HCT116 (cell line): ENCODE results near the gene UFSP2. TPM values are rescaled to one million over a fixed set of nuclear protein-coding genes. Genes with fewer than 3 reads are reported as not detected.

Experiments
- ATAC-seq: fragments of 200-7000 bp; cut with Tn5 transposase; 2 replicates; pipeline ENCODE4 v1.9.1; 2020; ENCODE audit warnings: mild to moderate bottlenecking, moderate library complexity
- BruUV-seq: library from RNA; stranded (reverse); fragments of 400-500 nt; replicated peaks from 2 replicates; lab custom pipeline; 2021; lab: Mats Ljungman, UMichigan
- CTCF ChIA-PET: fragments of 300-600 bp; sonication (Branson Sonifier 250); formaldehyde crosslinking; loops from one replicate; lab custom pipeline; 2021; ENCODE audit warnings: antibody characterized with exemption; lab: Charles Lee
- POLR2A ChIA-PET: fragments of 300-600, 350-600 bp; sonication (Branson Sonifier 250); formaldehyde crosslinking; loops from one replicate; lab custom pipeline; 2021; ENCODE audit warnings: antibody characterized with exemption; lab: Charles Lee
- RAD21 ChIA-PET, 2 experiments: fragments of 300-600 bp; sonication (Branson Sonifier 250); formaldehyde crosslinking; loops; one replicate each; lab custom pipeline; 2023; ENCODE audit warnings: low total read pairs in 2 of 2; ENCODE audit not compliant: uncharacterized antibody in 2 of 2, unreplicated experiment in 2 of 2, low non-redundant PET in 1 of 2; lab: Charles Lee
- DNase-seq: peaks from one replicate; pipeline ENCODE4 v3.0.0-alpha.2; 2010; ENCODE audit warnings: low read depth, low spot score
- H2AFZ ChIP-seq: fragments of 200-600 bp; shearing (Covaris generic), sonication (generic); 2 replicates; pipeline ENCODE4 v1.6.1; 2017; ENCODE audit warnings: low read depth, mixed run types, mixed read lengths, antibody characterized with exemption, low read length; ENCODE audit not compliant: poor library complexity, severe bottlenecking
- H3K27ac ChIP-seq: 2 replicates; pipeline ENCODE4 v1.5.1; 2012; ENCODE audit warnings: low read depth, low read length
- H3K27me3 ChIP-seq: fragments of 200-600 bp; sonication (generic); 2 replicates; pipeline ENCODE4 v1.6.1; 2016; ENCODE audit warnings: mixed run types, low read length, mixed read lengths; ENCODE audit not compliant: insufficient read depth
- H3K36me3 ChIP-seq, 2 experiments: fragments of 200-500 bp in 1 of 2; fragments of 200-600 bp in 1 of 2; sonication (Bioruptor generic) in 1 of 2; sonication (generic) in 1 of 2; 2 replicates each; pipeline versions ENCODE4 v1.5.1 to v1.6.1; 2014 to 2016; ENCODE audit warnings: low read length in 2 of 2, inconsistent platforms in 1 of 2, mixed read lengths in 1 of 2, mixed run types in 1 of 2; ENCODE audit not compliant: insufficient read depth in 2 of 2, control insufficient read depth in 1 of 2
- H3K4me1 ChIP-seq, 2 experiments: fragments of 200-600 bp in 1 of 2; sonication (generic) in 1 of 2; 2 replicates each; pipeline versions ENCODE4 v1.5.1 to v1.6.1; 2012 to 2017; ENCODE audit warnings: low read length in 2 of 2, inconsistent platforms in 1 of 2, mild to moderate bottlenecking in 1 of 2, mixed read lengths in 1 of 2, mixed run types in 1 of 2, moderate library complexity in 1 of 2; ENCODE audit not compliant: insufficient read depth in 2 of 2, control insufficient read depth in 1 of 2
- H3K4me2 ChIP-seq: fragments of 200-600 bp; sonication (generic); 2 replicates; pipeline ENCODE4 v1.6.1; 2017; ENCODE audit warnings: mixed run types, low read length, mixed read lengths
- H3K4me3 ChIP-seq, 2 experiments: fragments of 200-600 bp in 1 of 2; sonication (generic) in 1 of 2; replicated peaks in 1 of 2; 2 replicates each; pipeline ENCODE4 v1.5.1; 2011 to 2016; ENCODE audit warnings: low read length in 2 of 2, control low read depth in 1 of 2, low read depth in 1 of 2, mild to moderate bottlenecking in 1 of 2, mixed read lengths in 1 of 2, mixed run types in 1 of 2
- H3K79me2 ChIP-seq: fragments of 200-600 bp; sonication (generic); 2 replicates; pipeline ENCODE4 v1.6.1; 2017; ENCODE audit warnings: mild to moderate bottlenecking, mixed run types, low read length, moderate library complexity, mixed read lengths; ENCODE audit not compliant: insufficient read depth
- H3K9ac ChIP-seq: fragments of 200-600 bp; sonication (generic); 2 replicates; pipeline ENCODE4 v1.6.1; 2016; ENCODE audit warnings: low read length, mixed read lengths
- H3K9me2 ChIP-seq: fragments of 200-600 bp; sonication (generic), shearing (Covaris generic); 2 replicates; pipeline ENCODE4 v1.6.1; 2017; ENCODE audit warnings: mixed run types, mild to moderate bottlenecking, moderate library complexity; ENCODE audit not compliant: insufficient read depth
- H3K9me3 ChIP-seq, 2 experiments: fragments of 200-500 bp in 1 of 2; fragments of 200-600 bp in 1 of 2; sonication (Bioruptor generic) in 1 of 2; sonication (generic) in 1 of 2; 2 replicates each; pipeline ENCODE4 v1.6.1; 2014 to 2017; ENCODE audit warnings: low read length in 2 of 2, mixed read lengths in 2 of 2, inconsistent platforms in 1 of 2, low read depth in 1 of 2, mild to moderate bottlenecking in 1 of 2, mixed run types in 1 of 2, moderate library complexity in 1 of 2; ENCODE audit not compliant: control insufficient read depth in 1 of 2, insufficient read depth in 1 of 2
- H4K20me1 ChIP-seq: fragments of 200-600 bp; sonication (generic), shearing (Covaris generic); 2 replicates; pipeline ENCODE4 v1.6.1; 2017; ENCODE audit warnings: mixed run types, mild to moderate bottlenecking, moderate library complexity; ENCODE audit not compliant: insufficient read depth
- CBX3 ChIP-seq: IDR thresholded peaks from 2 replicates; pipeline ENCODE4 v1.6.1; 2012; ENCODE audit warnings: low read depth
- CEBPB ChIP-seq: IDR thresholded peaks from 2 replicates; pipeline ENCODE4 v1.6.1; 2012; ENCODE audit warnings: low read depth
- EGR1 ChIP-seq: IDR thresholded peaks from 2 replicates; pipeline ENCODE4 v1.6.1; 2012; ENCODE audit warnings: low read depth
- EZH2 ChIP-seq: fragments of 200-600 bp; sonication (generic); IDR thresholded peaks from 2 replicates; pipeline ENCODE4 v1.6.1; 2017; ENCODE audit warnings: antibody characterized with exemption, mixed run types
- EZH2phosphoT487 ChIP-seq: fragments of 200-600 bp; IDR thresholded peaks from 2 replicates; pipeline ENCODE4 v1.6.1; 2018; ENCODE audit warnings: antibody characterized with exemption, borderline replicate concordance
- FOSL1 ChIP-seq: IDR thresholded peaks from 2 replicates; pipeline ENCODE4 v1.6.1; 2012; ENCODE audit warnings: low read depth
- JUND ChIP-seq: IDR thresholded peaks from 2 replicates; pipeline ENCODE4 v1.6.1; 2012
- POLR2A ChIP-seq: IDR thresholded peaks from 2 replicates; pipeline ENCODE4 v1.7.0; 2011; ENCODE audit warnings: borderline replicate concordance; ENCODE audit not compliant: insufficient read depth, insufficient read length; ENCODE audit errors: extremely low read depth
- POLR2AphosphoS5 ChIP-seq: IDR thresholded peaks from 2 replicates; pipeline ENCODE4 v1.6.1; 2011; ENCODE audit warnings: mild to moderate bottlenecking, low read depth, low read length, moderate library complexity
- RAD21 ChIP-seq: IDR thresholded peaks from 2 replicates; pipeline ENCODE4 v1.6.1; 2012; ENCODE audit warnings: low read depth, mild to moderate bottlenecking
- REST ChIP-seq: IDR thresholded peaks from 2 replicates; pipeline ENCODE4 v1.6.1; 2012; ENCODE audit warnings: low read depth
- SIN3A ChIP-seq: IDR thresholded peaks from 2 replicates; pipeline ENCODE4 v1.6.1; 2012; ENCODE audit warnings: low read depth
- SRF ChIP-seq: IDR thresholded peaks from 2 replicates; pipeline ENCODE4 v1.6.1; 2012; ENCODE audit warnings: low read depth
- TCF7L2 ChIP-seq: IDR thresholded peaks from 2 replicates; pipeline ENCODE4 v1.7.0; 2011; ENCODE audit warnings: borderline replicate concordance, inconsistent platforms; ENCODE audit not compliant: insufficient read depth, insufficient read length; ENCODE audit errors: extremely low read depth
- ZFX ChIP-seq: fragments of 450-650 bp; IDR thresholded peaks from 2 replicates; pipeline ENCODE4 v1.6.1; 2017
- ZNF274 ChIP-seq: fragments of 200-500 bp; sonication (Bioruptor generic); IDR thresholded peaks from 2 replicates; pipeline ENCODE4 v1.6.1; 2014; ENCODE audit warnings: mild to moderate bottlenecking, low read depth, low read length, inconsistent platforms
- intact Hi-C: fragments of 100-400 bp; cut with micrococcal nuclease; formaldehyde crosslinking; loops from 2 replicates; pipeline ENCODE4 v1.10.0; 2022
- total RNA-seq: library from RNA; stranded (reverse); gene quantifications from one replicate; pipeline ENCODE4 v1.2.1, GENCODE V29; 2021; ENCODE audit not compliant: unreplicated experiment
- TF ChIP-seq, protein P1 (sequence below): IDR thresholded peaks from 2 replicates; pipeline ENCODE4 v1.6.1; 2012
- TF ChIP-seq, protein P2 (sequence below), 3 experiments: fragments of 200-600 bp in 1 of 3; sonication (generic) in 1 of 3; IDR thresholded peaks in 2 of 3; conservative IDR thresholded peaks in 1 of 3; 2 replicates each; pipeline ENCODE4 v1.5.1; 2012 to 2017; ENCODE audit warnings: low read depth in 2 of 3, low read length in 2 of 3, antibody characterized with exemption in 1 of 3, borderline replicate concordance in 1 of 3, control low read depth in 1 of 3, mild to moderate bottlenecking in 1 of 3, mixed read lengths in 1 of 3, mixed run types in 1 of 3, moderate library complexity in 1 of 3; ENCODE audit not compliant: insufficient read depth in 1 of 3
- TF ChIP-seq, protein P3 (sequence below): IDR thresholded peaks from 2 replicates; pipeline ENCODE4 v1.6.1; 2011; ENCODE audit warnings: mild to moderate bottlenecking, low read length, moderate library complexity; ENCODE audit not compliant: insufficient replicate concordance; ENCODE audit errors: extremely low read depth

UFSP2 gene
- total RNA-seq, 1 experiment from 2014 or later, result 29.4 TPM

DNA sequence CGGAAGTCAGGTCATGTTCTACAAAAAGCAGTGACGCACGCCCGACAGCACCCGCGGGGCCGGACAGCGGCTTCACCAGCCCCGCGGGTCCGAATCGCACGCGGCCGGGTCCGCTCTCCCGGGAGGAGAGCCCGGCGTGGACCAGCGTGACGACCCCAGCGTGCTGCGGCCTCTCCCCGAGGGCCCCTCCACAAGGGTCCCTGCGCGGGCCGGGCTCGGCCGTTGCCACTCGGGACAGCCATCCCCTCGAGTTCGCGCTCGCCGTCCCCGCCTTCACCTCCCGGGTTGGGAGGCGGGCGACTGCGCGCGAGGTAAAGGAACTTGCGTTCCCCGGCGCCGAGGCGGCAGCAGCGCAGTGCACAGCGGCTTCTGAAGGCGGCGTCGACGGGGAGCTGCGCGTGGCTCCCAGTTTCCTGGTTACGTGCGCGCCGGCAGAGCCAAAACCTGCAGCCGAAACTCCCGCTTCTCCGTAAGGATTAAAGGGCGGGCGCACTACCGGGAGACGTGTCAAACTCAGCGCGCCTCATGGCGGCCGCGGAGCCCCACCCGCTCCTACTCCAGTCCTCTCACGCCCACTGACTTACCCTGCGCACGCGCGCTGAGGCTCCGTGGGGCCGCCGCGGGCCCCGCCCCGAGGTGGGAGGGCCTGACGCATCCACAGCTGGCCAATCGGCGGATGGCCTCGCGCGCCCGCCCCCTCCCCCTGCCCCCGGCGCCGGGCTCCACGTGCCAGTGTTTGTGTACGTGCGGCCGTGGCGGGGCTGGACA, 29.6 kb downstream of the UFSP2 start:
- Histone ChIP-seq H3K9ac (peak overlapping the region; percentile 75), H2AFZ (peak overlapping the region; percentile 5), H3K9me3 (no peaks in the 10 kb centered on the region), H3K4me1 (peaks cover 11 to 29% of the 10 kb centered on the region in 2 experiments), H3K36me3 (peaks cover 7 to 12% of the 10 kb centered on the region in 2 experiments; a peak in 2 of 4 replicates), H3K79me2 (no peaks in the 10 kb centered on the region), H3K9me2 (no peaks in the 10 kb centered on the region), H3K4me3 (peak overlapping the region; percentile 57 to 61), H3K27ac (peak overlapping the region; percentile 90), H4K20me1 (no peaks in the 10 kb centered on the region), H3K4me2 (peak overlapping the region; percentile 86), H3K27me3 (no peaks in the 10 kb centered on the region)
- ATAC-seq (peak; percentile 92), DNase-seq (peak; percentile 92)
- no TSS peak for BruUV-seq
- intact Hi-C loops, result loop anchor here (2.0 to 5.0 kb wide), 2 partner anchors 194 to 201 kb away; partner anchors contain the start of gene CFAP97
- ChIA-PET POLR2A (interaction anchor here (0.7 to 1.6 kb wide), 5 partner anchors 9 to 203 kb away, joined by 3 to 4 read pairs (median 3); partner anchors contain the start of gene UFSP2), RAD21 (no interaction called here), CTCF (interaction anchor here (1.0 kb wide), 1 partner anchor 391 kb away, joined by 3 read pairs; no protein-coding TSS in a partner anchor)
- TF ChIP-seq POLR2AphosphoS5, result no peak; the same call in 1 of the 2 replicates
- TF ChIP-seq CBX3, result peak; percentile 88
- TF ChIP-seq SRF, result peak; percentile 59; the same call in 1 of the 2 replicates
- peak; percentile 35; the same call in 1 of the 2 replicates for TF ChIP-seq SIN3A
- TF ChIP-seq ZNF274, result no peak
- no peak for TF ChIP-seq RAD21
- peak; percentile 33; the same call in 1 of the 2 replicates for TF ChIP-seq JUND
- TF ChIP-seq, protein P1, sequence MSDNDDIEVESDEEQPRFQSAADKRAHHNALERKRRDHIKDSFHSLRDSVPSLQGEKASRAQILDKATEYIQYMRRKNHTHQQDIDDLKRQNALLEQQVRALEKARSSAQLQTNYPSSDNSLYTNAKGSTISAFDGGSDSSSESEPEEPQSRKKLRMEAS, result peak; percentile 100
- peak; percentile 7 for TF ChIP-seq TCF7L2
- TF ChIP-seq ZFX, result peak; percentile 31; the same call in 1 of the 2 replicates
- no peak; the same call in 1 of the 2 replicates for TF ChIP-seq CEBPB
- no peak for TF ChIP-seq EZH2phosphoT487
- TF ChIP-seq EGR1, result peak; percentile 93
- TF ChIP-seq FOSL1, result no peak
- TF ChIP-seq, protein P2, sequence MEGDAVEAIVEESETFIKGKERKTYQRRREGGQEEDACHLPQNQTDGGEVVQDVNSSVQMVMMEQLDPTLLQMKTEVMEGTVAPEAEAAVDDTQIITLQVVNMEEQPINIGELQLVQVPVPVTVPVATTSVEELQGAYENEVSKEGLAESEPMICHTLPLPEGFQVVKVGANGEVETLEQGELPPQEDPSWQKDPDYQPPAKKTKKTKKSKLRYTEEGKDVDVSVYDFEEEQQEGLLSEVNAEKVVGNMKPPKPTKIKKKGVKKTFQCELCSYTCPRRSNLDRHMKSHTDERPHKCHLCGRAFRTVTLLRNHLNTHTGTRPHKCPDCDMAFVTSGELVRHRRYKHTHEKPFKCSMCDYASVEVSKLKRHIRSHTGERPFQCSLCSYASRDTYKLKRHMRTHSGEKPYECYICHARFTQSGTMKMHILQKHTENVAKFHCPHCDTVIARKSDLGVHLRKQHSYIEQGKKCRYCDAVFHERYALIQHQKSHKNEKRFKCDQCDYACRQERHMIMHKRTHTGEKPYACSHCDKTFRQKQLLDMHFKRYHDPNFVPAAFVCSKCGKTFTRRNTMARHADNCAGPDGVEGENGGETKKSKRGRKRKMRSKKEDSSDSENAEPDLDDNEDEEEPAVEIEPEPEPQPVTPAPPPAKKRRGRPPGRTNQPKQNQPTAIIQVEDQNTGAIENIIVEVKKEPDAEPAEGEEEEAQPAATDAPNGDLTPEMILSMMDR (IDR thresholded peaks at IDR 0.05 in 2 of 3, conservative IDR thresholded peaks at IDR 0.05 in 1 of 3; ENCODE audit: borderline replicate concordance in 1 of 3, insufficient read depth in 1 of 3, low read depth in 2 of 3, low read length in 2 of 3), result no peak
- TF ChIP-seq, protein P3, sequence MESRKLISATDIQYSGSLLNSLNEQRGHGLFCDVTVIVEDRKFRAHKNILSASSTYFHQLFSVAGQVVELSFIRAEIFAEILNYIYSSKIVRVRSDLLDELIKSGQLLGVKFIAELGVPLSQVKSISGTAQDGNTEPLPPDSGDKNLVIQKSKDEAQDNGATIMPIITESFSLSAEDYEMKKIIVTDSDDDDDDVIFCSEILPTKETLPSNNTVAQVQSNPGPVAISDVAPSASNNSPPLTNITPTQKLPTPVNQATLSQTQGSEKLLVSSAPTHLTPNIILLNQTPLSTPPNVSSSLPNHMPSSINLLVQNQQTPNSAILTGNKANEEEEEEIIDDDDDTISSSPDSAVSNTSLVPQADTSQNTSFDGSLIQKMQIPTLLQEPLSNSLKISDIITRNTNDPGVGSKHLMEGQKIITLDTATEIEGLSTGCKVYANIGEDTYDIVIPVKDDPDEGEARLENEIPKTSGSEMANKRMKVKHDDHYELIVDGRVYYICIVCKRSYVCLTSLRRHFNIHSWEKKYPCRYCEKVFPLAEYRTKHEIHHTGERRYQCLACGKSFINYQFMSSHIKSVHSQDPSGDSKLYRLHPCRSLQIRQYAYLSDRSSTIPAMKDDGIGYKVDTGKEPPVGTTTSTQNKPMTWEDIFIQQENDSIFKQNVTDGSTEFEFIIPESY, result peak; percentile 61
- no peak for TF ChIP-seq EZH2
- peak; percentile 79 for TF ChIP-seq POLR2A
- no peak; the same call in 1 of the 2 replicates for TF ChIP-seq REST
